Muscle of arm (tissue), 14 donors: ENCODE data around the gene MX2. TPM values are rescaled to one million over a fixed set of nuclear protein-coding genes. Genes with fewer than 3 reads are reported as not detected.
"Not testable (repeated sequence)": the region's sequence is repeated elsewhere in the genome, so short reads cannot be mapped to it uniquely, and the experiment has no call there.

Experiments
- DNase-seq: peaks from one replicate; pipeline ENCODE4 v3.0.0-alpha.2; 2013
- long read RNA-seq, 11 donors: transcript quantifications; one replicate each; lab custom pipeline, GENCODE V29; 2026
- polyA plus RNA-seq, 12 donors: library from polyadenylated mRNA; unstranded; fragments of 120-200 nt; gene quantifications; one replicate each; pipeline ENCODE4 v1.2.1, GENCODE V29; 2013; ENCODE audit not compliant: insufficient read length in 12 of 12

MX2 gene
- polyA plus RNA-seq: 1 to 10 TPM in 9 of 12 donors, under 1 TPM in 1, not detected in 2; 0.76 to 3.5 (median 1.6) TPM
- long read RNA-seq, donor 1: 0 reads
- long read RNA-seq, donor 2: 0 reads
- long read RNA-seq, donor 3: 0 reads
- long read RNA-seq, donor 4: 0 reads
- long read RNA-seq, donor 5: 0 reads
- long read RNA-seq, donor 6: 0 reads
- long read RNA-seq, donor 7, partial matches to known transcripts: 0 of 1 reads
- long read RNA-seq, donor 7, other reads (novel, unspliced or antisense): 0 of 1 reads
- long read RNA-seq, donor 8: 0 reads
- long read RNA-seq, donor 9: 0 reads
- long read RNA-seq, donor 10: 0 reads
- long read RNA-seq, donor 11: 0 reads

GRCh38 chr21:41361786-41362604, at the start of gene MX2:
Gene MX2, plus strand, starts transcription at chr21:41362027. Its CDS starts 14,880 bp downstream, at chr21:41376907.
- DNase-seq: peak; percentile 46

GRCh38 chr21:41313285-41314164, 48.3 kb upstream of the MX2 start:
- not testable (repeated sequence) for DNase-seq

- DNase-seq: no peak
Observed at GRCh38 chr21:41315726-41316125, 46.1 kb upstream of the MX2 start.

- no peak for DNase-seq
Observed at GRCh38 chr21:41316200-41317062, 45.4 kb upstream of the MX2 start, which contains the start of gene FAM3B. Gene FAM3B, plus strand, starts transcription at chr21:41316801. Its CDS starts 79 bp downstream, at chr21:41316880.

DNA sequence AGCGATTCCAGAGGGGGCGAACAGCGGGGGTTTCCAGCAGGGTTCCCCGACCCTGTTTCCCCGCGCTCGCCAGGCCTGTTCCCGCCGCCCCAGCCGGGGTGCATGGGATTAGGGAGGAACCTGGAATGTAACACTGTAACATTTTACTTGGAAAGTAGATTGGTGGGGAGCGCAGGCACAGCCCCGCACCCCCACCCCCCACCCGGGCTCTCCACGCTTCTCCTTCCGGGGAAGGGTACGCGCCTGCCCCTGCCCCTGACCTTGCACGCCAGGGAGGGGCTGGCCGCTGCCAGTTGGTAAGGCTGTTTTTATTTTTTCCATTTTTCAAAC, 44.8 kb upstream of the MX2 start:
- DNase-seq: no peak

DNA sequence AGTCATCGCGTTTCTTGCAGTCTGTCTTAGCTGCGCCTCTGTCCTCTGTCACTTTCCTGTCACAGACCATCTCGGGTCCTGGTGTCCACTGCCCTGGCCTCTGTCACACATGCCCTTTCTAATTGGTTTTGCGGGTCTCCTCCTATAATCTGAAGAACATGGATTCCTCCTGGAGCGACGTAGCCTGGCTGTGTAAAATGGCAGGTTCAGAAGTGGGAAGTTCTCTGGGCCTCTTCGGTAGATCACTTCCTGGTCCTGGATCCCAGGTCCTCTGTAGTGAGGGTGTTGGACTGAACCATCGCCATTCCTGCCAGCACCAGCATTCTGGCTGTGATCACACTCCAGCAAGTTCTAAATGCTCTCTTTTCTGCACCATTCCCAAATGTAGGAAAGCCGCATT, 44.4 kb upstream of the MX2 start:
- no peak for DNase-seq

DNA sequence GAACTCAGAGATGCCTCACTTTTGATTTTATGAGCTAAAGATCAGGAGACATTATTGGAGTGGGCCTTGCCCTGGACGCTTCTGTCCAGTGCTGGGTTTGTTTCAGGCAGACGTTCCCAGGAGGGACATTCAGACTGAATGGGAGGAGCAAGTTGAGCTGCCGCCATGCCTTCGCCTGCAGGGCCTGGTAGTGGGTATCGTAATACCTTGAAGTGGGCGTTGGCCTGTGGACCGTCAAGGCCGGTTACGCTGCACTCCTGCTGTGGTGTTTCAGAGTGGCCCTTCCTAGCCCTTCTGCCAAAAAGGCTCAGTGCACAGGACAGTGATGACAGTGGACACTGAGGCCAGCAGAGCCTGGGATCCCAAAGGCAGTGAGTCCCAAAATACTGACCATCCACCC, 43.6 kb upstream of the MX2 start:
- DNase-seq: no peak

- DNase-seq: no peak
Observed at GRCh38 chr21:41319273-41319672, 42.6 kb upstream of the MX2 start.

DNA sequence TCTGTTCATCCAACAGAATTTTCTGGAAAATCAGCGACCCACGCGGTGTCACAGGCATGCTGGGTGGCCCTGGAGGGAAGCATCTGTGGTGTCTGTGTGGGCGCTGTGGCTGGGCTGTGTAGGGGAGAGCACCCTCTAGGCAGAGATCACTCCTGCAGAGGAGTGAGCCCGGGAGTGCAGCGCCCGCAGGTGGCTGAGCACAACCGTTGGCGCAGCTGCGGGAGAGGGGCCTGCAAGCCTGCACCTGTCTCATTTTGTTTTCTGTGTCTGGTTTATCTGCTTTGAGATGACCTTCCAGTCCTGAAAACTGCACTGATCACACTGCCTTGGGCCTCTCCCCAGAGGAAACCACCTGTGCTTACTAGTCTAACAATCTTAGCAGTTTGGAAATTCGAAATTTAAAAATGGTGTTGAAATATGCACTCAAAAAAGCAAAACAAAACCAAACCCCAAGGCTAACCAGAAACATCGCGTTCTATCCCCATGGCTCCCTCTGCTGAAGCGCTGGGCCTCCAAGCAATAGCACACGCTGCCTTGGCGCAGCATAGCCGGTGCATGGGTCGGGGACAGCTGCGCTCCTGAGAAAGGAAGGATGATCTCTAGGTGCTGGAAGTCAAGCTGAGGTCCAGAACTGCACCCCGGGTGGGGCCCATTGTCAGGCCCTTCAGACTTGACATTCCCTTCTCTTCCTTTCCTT, 40.5 kb upstream of the MX2 start:
- no peak for DNase-seq

- no peak for DNase-seq
Observed at GRCh38 chr21:41321908-41322495, 39.8 kb upstream of the MX2 start.

- no peak for DNase-seq
Observed at GRCh38 chr21:41322496-41323382, 39.1 kb upstream of the MX2 start.

DNA sequence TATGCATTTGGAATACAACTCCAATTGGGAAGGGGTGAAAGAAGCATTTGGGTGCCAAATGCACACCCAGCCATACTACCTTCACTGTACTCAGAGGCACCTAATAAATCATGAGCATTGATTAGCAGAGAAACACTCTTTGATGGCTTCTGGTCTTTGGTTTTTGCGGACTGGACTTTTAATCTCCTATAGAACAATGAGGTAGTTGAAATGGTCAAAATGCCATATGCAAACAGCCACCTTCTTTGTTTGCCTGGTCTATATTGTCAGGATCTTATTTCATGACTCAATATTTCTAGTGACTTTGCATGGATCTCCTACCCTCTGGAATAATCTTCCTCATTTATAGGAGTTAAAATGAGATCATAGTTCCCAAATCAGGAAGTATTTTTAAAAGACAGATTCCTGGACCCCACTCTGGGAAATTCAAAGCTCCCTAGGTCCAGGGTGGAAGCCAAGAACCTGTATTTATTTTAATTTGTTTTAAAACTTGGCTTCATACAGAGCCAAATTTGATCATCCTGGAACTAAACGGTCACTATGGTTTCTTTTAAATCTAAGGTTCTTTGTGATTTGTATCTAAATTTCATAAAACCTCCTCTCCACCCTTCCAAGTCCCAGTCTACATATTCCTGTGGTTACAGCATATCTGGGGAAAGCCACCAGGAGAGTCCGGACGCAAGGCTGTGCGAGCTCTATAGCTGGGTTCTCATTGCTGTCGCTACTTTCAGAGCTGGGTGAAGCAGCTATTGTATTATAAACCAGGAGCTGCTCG, 36.5 kb upstream of the MX2 start:
- DNase-seq: peak; percentile 20

- no peak for DNase-seq
Observed at GRCh38 chr21:41326414-41327080, 35.3 kb upstream of the MX2 start.

DNA sequence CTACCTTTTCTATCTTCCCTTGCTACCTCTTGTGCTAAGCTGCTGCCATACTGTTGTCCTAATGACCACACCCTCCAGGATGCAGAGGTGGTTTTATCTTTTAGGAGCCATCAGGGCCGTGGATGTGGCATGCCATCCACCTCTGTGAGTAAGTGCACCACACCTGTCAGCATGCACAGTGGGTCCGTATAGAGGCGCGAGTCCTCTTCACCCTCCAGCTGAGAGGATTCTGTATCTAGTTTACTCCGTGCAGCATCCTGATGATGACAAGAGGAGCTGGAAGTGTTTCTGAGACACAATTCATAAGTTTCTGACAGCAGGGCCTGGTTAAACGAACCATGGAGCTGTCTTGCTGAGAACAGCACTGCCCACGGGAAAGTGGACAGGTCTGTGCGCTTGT, 34.1 kb upstream of the MX2 start:
- no peak for DNase-seq

GRCh38 chr21:41328660-41329607, 32.9 kb upstream of the MX2 start:
- DNase-seq: no peak

GRCh38 chr21:41333752-41334151, 28.1 kb upstream of the MX2 start:
- DNase-seq: no peak
